ENCODE results near the gene BCO1.

BCO1 gene, protein sequence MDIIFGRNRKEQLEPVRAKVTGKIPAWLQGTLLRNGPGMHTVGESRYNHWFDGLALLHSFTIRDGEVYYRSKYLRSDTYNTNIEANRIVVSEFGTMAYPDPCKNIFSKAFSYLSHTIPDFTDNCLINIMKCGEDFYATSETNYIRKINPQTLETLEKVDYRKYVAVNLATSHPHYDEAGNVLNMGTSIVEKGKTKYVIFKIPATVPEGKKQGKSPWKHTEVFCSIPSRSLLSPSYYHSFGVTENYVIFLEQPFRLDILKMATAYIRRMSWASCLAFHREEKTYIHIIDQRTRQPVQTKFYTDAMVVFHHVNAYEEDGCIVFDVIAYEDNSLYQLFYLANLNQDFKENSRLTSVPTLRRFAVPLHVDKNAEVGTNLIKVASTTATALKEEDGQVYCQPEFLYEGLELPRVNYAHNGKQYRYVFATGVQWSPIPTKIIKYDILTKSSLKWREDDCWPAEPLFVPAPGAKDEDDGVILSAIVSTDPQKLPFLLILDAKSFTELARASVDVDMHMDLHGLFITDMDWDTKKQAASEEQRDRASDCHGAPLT
- total RNA-seq: 0 to 2.0 (median 0) reads per million in 17 experiments

DNA sequence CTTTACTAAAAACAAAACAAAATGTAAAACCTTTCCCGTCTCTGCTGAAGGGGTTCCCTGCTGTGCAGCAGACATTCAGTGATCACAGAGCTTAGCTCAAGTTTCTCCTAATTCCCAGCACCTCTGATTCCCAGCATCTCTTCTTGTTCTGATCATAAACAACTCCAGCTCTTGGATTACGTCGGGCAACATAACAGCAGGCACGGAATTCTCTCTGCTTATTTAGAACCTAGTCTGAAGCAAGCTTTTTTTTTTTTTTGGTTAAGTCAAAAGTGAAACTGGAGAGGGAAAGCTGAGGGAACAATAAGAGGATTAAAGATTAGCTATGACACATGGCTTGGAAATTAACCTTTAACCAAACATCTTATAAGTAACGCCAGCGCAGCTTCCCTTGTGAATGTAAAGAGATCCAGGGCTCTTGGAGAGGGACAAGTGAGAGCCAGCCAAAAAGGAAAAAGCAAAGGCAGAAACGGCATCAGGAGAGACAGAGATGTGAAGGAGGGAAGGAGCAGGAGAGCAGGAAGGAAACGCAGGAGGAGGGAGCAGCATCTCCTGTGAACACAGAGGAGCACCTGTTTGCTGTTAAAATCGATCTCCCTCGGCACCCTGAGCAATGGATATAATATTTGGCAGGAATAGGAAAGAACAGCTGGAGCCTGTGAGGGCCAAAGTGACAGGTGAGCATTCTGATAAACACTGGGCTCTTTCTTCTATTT lies at the start of gene BCO1:
Gene BCO1 (plus strand): TSS at position 394 of the 716 bp plus-strand sequence. CDS start 220 bp downstream, at position 614.
- DNase-seq: no peak

DNA sequence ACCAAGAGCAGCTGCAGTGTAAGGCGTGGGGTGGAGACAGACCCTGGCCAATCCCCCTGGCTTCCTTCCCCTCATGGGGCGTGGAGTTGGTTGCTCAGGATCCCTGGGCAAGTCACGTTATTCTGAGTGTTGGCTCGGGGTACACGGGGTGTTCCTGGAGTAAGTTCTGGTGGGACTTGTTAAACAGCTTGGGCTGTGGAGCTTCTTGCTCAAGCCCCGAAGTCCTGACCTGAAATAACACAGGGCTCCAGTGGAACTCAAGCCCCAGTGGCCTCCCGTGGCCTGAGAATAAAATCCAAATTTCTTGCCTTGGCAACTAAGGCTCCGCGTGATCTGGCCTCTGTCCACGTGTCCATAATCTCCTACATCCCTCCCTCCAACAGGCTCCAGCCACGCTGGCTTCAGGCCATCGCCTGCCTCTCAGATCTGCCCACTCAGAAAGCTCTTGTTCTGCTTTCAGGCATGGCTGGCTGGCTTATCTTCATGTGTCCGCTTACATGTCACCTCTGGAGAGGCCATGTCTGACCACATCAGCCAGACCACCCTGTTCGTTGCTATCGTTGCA lies 49.3 kb upstream of the BCO1 start:
- DNase-seq: no peak

DNA sequence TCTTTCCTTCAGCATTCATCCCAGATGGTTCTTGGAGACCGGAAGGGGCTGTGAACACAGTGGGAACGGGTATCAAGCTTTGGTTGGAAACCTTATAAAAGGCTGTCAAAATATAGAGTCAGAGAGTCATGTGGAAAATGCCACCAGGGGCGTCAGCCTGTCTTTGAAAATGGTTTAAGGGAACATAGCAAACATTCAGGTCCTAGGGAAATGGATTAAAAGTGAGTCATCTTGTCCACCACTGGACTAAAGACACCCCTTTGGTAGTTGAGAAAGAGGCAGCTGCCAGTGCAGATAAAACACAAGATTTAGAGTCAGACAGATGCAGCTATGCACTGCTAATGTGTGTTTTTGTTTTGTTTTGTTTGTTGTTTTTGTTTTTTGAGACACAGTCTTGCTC lies 47.8 kb upstream of the BCO1 start:
- no peak for DNase-seq

DNA sequence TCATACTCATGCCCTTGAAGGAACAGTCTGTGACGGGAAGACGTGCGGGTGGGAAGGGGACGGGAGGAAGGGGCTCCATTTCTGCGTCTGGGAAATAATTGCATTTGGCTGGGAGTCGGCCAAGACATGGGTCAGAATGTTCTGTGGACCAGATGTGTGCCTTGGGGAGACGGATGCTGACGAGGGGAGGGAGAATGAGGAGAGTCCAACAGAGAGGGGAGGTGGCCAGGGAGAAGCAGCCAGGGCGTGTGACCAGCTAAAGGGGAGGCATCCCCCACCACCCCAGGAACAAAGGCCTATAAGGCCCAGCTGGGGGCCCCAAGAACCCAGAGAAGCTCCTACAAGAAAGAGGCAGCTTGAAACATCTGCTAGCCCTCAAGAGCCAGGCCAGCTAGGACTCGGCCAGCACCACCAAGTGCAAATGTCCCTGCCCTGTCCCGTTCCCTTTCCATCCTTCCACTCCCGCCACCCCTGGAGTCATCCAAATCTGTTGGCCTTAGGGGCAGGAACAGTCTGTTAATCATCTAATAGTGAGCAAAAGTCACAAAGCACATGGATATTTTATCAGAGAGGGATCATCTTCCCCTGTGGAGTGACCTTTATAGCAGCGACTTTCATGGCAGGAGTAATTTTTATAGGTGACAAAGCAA lies 42.5 kb upstream of the BCO1 start:
- DNase-seq: no peak

DNA sequence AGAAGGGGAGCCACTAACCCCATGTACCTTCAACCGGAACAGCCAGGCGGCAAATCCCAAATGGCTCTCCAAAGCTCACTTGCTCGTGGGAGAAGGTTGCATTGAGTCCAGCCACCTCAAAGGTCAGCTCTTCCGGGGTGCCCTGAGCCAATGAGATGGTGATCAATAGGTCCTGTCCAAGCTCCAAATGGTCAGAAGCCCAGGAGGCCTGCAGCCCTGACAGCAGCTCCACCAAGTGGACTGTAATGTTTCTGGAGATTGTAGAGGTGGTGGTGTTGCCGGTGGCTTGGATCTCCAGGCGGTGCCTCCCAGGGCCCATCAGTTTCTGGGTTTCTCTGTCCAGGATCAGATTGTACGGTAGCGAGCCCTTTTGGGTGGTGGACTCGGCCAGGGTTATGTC lies 39.9 kb upstream of the BCO1 start:
- DNase-seq: peak in 2 of 4 experiments; percentile 13 to 27

DNA sequence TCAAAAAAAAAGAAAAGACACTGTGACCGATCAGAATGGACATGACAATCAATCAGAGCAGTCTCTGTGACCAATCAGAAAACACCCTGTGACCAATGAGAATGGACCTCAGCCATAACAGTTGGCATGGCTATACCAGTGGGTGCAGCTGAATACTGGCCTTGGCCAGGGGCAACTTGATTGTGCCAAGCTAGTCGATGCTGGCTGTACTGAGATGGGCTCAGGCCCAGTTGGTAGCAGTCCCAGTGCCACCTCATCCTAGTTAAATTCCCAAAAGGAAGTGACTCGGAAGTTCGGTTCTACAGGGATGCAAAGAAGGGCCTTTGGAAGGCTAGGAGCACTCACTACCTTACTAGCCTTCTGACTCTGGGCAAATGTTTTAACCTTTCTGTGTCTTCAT lies 37.2 kb upstream of the BCO1 start:
- no peak for DNase-seq

DNA sequence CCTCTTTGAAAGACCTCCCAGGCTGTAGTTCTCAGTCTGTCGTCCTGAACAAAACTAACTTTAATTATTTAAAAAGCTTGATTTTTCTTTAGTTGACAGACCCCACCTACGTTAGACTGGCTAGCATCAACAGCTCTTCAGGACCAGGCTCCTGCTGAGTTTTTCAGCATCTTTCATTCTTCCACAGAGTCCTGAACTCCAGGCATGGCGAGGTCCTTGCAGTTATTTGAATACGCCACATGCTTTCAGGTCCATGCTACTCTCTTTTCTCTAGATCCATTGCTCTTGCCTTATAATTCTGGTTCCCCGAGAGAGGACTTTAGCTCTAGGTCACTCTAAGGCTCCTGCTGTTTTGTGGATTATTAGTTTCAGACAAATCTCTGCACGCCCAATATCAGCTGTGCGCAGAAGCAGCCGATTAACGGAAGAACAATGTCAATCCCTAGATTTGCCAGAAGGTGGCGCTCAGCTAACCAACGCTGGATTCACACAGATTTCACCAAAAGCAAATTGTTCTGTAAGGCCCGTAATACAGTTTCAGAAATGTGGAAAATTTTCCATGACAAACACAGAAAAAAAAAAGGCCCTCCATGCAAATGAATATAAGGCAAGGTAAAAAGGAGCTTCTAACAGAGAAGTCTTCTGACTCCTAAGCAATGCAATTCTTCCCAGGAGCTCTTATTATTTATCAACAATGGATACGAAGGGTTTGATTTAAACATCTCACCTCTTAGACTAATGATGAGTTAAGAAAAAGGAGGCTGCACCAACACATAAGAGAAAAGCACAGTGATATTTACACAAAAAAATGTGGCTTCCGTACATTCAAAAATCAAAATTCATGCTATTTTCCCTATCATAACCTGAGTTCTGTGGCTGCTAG lies 33.5 kb upstream of the BCO1 start:
- peak; percentile 52 to 74 (median 67) for DNase-seq

DNA sequence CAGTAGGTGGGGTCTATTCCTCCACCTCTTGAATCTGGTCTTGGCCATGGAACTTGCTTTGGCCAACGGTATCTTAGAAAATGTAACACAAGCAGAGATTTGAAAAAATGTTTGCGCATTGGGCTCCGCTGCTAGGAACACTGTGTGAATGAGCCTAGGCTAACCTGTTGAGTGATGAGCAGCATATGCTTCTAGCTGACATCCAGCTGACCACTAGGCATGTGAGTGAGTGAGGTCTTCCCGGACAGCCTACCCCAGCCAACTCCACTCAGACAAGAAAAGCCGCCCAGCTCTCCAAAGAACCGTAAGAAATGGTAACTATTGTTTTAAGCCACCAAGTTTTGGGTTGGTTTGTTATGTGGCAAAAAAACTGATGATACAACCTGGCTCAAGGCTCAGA lies 31.4 kb upstream of the BCO1 start:
- no peak for DNase-seq

DNA sequence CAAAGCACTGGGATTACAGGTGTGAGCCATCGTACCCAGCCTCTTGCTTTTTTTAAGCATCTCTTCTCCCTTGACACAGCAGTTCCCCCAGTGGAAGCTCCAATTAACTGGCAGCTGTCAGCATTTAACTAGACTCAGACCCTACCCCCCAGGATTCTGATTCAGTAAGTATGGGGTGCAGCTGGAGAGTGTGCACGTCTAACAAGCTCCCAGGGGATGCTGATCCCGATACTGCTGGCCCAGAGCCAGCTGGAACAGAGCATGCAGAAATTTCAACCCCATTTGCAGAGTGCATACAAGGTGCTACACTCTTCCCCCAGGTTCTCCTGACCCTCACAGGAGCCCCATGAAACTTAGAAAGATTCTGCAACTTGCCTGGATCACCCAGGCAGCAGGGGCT lies 27.7 kb upstream of the BCO1 start:
- DNase-seq: no peak

DNA sequence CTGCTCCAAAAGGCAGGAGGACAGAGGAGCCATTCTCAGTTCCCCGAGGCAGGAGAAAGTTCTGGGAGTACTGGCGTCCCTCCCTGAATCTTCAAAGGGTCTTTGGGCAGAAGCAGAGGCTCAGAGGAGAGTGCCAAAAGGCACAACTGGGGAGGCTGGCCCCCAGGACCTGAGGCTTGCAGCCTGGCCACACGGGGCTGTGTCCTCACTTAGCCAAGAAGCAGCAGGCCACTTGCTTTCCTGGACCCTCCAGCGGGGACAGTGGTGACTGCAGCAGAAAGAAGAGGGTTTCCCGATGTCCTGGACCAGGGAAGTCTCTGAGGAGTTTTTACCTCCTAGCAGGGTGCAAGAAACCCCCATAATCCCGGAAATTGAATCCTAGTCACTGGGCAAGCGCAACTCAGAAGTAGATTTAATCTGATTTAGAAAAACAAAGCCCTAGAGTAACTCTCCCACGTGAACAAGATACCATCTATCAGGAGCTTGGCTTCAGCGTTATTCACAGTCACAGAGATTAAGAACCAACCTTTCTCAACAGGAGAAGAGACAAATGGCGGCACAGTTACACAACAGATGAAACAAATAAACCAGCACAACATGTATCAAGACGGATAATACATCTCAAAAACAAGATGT lies 25.5 kb upstream of the BCO1 start:
- DNase-seq: no peak

DNA sequence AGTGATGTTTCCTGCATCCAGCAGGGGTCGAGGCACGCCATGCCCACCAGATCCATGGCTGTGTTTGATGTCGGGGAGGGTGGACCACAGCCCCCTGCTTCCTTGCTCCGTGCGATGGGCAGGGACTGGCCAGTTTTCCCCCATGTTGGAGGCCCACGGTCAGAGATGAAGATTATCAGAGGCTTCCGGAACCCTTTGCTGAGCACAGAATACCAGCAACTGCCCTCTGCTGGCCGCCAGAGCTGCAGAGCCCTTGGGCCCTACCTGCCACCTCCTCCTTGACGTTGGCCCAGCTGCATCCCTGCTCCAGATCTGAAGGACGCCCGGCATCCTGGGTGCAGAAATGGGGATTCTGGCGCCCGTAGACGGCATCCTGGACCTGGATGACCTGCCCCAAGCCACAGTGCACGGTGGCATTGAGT lies 23.7 kb upstream of the BCO1 start:
- peak in 1 of 4 experiments; percentile 7 for DNase-seq

DNA sequence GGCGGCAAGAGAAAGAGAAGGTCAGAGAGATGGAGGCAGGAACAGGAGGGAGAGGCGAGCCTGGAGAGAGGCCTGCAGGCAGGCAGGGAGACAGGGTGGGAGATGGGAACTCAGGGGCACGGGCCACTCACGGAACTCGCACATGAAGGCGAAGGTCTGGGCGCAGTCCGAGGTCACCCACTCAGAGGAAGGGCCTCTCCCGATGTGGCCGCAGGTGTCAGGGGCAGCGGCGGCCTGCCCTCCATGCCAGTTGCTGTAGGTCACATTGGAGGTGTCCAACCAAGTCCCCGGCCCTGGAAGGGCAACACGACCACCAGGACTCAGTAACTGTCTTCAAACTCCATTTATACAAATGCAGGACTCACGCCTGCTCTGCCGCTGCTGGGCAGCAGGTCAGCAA lies 22.4 kb upstream of the BCO1 start:
- DNase-seq: no peak

DNA sequence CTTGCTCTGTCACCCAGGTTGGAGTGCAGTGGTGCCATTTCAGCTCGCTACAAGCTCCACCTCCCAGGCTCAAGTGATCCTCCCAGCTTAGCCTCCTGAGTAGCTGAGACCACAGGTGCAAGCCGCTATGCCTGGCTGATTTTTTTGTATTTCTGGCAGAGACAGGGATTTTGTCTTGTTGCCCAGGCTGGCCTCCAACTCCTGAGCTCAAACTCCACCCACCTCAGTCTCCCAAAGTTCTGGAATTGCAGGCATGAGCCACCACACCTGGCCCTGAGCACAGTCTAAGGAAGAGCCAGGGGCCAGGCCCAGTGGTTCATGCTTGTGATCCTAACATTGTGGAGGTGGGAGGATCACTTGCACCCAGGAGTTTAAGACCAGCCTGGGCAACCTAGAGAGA lies 21.8 kb upstream of the BCO1 start:
- DNase-seq: no peak

DNA sequence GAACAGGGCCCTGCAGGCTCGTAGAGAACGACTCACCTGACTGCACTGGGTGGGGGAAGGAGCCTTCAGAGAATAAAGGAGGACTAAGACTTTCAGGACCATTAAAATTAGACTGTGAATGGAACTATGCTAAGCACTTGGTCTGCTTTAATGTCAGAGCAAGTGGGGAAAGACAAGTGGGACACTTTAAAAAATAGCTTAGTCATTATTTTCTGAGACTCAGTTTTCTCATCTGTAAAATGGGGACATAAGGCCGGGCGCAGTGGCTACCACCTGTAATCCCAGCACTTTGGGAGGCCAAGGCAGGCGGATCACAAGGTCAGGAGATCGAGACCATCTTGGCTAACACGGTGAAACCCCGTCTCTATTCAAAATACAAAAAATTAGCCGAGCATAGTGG lies 19.3 kb upstream of the BCO1 start:
- no peak for DNase-seq

DNA sequence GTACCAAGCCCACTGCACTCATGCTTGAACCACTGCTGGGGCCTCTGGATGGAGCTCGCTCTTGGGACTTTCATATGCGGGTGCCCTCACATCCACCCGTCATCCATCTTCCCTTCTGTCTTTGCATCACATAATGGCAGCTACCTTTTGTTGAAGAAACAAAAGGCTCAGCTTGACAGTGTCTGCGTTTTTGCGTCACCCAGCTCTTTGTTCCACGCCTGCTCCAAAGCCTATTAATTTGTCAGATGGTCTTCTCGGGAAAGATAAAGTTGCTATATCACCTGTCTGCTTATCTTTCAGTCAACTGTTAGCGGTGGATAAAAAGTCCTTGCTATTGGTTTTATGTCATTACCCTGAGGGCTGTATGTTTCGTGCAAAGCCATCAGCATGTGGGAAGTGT lies 18.1 kb upstream of the BCO1 start:
- DNase-seq: no peak

DNA sequence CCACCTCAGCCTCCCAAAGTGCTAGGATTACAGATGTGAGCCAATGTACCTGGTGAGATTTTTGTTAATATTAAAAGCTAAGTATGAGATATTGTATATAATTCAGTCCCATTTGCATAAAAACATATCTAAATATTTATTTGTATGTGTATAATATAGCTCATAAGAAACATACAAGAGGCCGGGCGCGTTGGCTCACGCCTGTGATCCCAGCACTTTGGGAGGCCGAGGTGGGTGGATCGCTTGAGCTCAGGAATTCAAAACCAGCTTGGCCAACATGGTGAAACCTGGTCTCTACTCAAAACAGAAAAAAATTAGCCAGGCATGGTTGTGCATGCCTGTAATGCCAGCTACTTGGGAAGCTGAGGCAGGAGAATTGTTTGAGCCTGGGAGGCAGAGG lies 16.8 kb upstream of the BCO1 start:
- DNase-seq: no peak

DNA sequence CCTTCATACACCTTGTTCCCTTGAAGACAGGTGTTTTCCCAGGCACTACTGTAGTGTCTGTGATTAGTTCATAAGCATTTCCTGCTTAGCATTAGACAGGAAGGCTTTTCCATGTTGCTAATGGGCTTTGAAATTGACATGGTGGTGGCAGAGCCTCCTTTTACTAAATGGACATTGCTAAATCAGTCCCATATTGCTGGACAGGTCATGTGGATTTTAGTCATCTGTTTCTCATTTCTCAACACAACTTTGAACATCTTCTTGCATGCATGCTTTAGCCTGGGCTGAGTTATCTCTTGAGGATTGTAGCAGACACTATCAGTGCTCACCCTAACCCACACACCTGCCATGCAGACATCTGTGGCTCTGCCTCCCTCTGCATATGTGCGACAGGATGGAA lies 13.7 kb upstream of the BCO1 start:
- peak; percentile 8 to 67 (median 40) for DNase-seq

DNA sequence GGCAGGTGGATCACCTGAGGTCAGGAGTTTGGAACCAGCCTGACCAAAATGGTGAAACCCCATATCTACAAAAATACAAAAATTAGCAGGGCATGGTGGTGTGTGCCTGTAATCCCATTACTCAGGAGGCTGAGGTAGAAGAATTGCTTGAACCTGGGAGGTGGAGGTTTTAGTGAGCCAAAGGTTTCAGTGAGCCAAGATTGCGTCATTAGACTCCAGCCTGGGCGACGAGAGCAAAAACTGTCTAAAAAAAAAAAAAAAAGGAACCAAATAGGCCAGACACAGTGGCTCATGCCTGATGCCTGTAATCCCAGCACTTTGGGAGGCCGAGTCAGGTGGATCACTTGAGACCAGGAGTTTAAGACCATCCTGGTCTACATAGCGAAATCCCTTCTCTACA lies 12.8 kb upstream of the BCO1 start:
- DNase-seq: peak; percentile 6 to 51 (median 40)

DNA sequence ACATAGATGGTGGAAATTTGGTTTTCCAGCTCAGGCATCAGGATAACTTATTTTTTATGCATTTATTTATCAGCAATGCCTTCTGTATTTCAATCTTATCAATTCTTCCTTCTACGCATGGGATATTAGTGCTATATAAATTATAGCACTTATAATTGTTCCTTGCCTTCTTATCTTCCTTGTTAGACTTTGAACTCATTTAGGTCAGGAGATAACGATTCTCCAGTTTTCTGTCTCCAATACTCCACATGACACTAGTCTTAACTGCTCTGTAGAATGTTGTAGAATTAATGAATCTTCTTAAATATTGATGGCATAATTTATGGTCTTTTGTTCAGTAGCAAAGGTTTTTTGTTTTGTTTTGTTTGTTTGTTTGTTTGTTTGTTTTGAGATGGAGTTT lies 10.7 kb upstream of the BCO1 start:
- no peak for DNase-seq

DNA sequence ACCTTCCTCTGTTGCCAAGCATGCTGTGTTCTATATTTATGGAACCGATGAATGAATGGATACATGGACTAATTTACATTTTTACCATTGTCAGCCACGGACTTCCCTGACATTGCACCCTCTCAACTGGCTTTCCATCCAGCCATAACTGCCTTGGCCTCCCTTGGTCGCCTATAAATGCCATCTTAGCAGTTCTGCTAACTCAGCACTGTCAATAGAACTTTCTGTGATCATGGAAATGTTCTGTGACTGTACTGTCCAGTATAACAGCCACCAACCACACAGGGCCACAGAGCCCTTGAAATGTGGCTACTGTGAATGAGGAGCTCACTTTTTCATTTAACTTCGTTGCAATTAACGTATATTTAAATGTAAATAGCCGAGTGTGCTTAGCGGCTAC lies 8.7 kb upstream of the BCO1 start:
- DNase-seq: no peak

DNA sequence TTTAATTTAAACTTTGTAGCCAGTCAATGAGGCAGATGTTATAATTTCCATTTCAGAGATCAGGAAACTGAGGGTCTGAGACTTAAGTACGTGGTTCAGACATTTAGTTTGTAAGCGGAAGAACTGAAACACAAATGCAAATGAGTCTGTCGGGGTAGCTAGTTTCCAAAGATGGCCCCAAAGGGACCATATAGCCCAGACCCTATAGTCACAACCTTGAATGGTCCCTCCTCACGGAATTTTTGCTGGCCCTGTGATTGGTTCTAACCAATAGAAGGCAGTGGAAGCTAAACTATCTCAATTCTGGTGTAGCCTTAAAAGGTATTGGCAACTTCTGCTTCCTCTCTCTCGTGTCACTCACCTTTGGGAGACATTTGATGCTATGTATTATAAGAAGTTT lies 7.5 kb upstream of the BCO1 start:
- DNase-seq: no peak

Measured in suppressor macrophage (primary cell).